Occipital lobe (tissue), 2 donors: ENCODE measurements around the gene TRAF3IP1. TPM values are rescaled to one million over a fixed set of nuclear protein-coding genes. Genes with fewer than 3 reads are reported as not detected.
A peak's percentile ranks its signal among the peaks of the same experiment; 100 is the strongest.
"Not testable (repeated sequence)": the region's sequence is repeated elsewhere in the genome, so short reads cannot be mapped to it uniquely, and the experiment has no call there.

Experiments used
- DNase-seq: peaks from one replicate; lab custom pipeline; 2025; lab: John Stamatoyannopoulos, UW
- total RNA-seq: library from RNA; depleted of rRNA; stranded (reverse); fragments of >200 nt; gene quantifications from one replicate; pipeline ENCODE4 v1.2.3, GENCODE V29; 2014

TRAF3IP1 gene
- 10.5 TPM for total RNA-seq

GRCh38 chr2:238320246-238320647 is at the start of gene TRAF3IP1:
TSS of gene TRAF3IP1 (plus strand) at chr2:238320518. CDS start at chr2:238320663, 145 bp downstream.
- DNase-seq, result peak; percentile 90

- no peak for DNase-seq
Measured at GRCh38 chr2:238270606-238271005, 49.7 kb upstream of the TRAF3IP1 start.

GRCh38 chr2:238271061-238271554 is 49.2 kb upstream of the TRAF3IP1 start:
- DNase-seq, result no peak

GRCh38 chr2:238271686-238272085 is 48.6 kb upstream of the TRAF3IP1 start:
- not testable (repeated sequence) for DNase-seq

- DNase-seq, result no peak
Measured at GRCh38 chr2:238272156-238272555, 48.2 kb upstream of the TRAF3IP1 start.

- not testable (repeated sequence) for DNase-seq
Measured at GRCh38 chr2:238273433-238273832, 46.9 kb upstream of the TRAF3IP1 start.

GRCh38 chr2:238274152-238274865 is 46.0 kb upstream of the TRAF3IP1 start:
- no peak for DNase-seq

- DNase-seq, result no peak
Measured at GRCh38 chr2:238277695-238278094, 42.6 kb upstream of the TRAF3IP1 start.

GRCh38 chr2:238278626-238279323 is 41.5 kb upstream of the TRAF3IP1 start:
- no peak for DNase-seq

GRCh38 chr2:238279324-238279682 is 41.0 kb upstream of the TRAF3IP1 start:
- DNase-seq, result no peak

GRCh38 chr2:238280083-238280825 is 40.1 kb upstream of the TRAF3IP1 start:
- no peak for DNase-seq

GRCh38 chr2:238281826-238282480 is 38.4 kb upstream of the TRAF3IP1 start:
- DNase-seq, result no peak

GRCh38 chr2:238282861-238283738 is 37.2 kb upstream of the TRAF3IP1 start:
- no peak for DNase-seq

GRCh38 chr2:238284802-238285515 is 35.4 kb upstream of the TRAF3IP1 start:
- DNase-seq, result no peak

- DNase-seq, result no peak
Measured at GRCh38 chr2:238285653-238286082, 34.6 kb upstream of the TRAF3IP1 start.

- DNase-seq, result no peak
Measured at GRCh38 chr2:238286095-238286494, 34.2 kb upstream of the TRAF3IP1 start.

- no peak for DNase-seq
Measured at GRCh38 chr2:238286551-238286950, 33.8 kb upstream of the TRAF3IP1 start.

GRCh38 chr2:238286987-238287736 is 33.2 kb upstream of the TRAF3IP1 start:
- DNase-seq, result peak; percentile 47
